Measurements from ENCODE around the gene SDR9C7. TPM values are rescaled to one million over a fixed set of nuclear protein-coding genes. Genes with fewer than 3 reads are reported as not detected.
"Not testable (repeated sequence)": the region's sequence is repeated elsewhere in the genome, so short reads cannot be mapped to it uniquely, and the experiment has no call there.

SDR9C7 gene
- total and polyA plus RNA-seq, 2 donors (not counting 1 experiment from before 2014, with no cell fraction given): not detected

DNA sequence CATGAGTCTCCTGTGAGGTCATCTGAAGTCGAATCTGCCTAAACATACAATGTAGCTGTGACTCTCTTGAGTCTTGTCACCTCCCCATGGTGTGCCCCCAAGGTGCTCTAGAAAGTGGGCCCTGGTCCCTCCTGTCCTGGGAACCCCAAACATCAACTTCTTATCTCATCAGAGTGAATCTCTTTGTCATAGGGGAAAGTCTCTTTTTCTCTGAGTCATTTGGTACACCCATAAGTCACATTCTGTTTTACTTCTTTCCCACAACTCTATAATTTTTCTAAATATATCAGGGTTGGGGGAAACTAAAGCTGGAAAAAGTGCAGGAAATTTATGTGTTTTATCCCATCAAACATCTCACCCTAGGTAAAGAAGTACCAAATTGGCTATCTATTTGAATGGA, 12.9 kb downstream of the SDR9C7 start:
- Histone ChIP-seq H4K20me1 (ENCODE audit: control insufficient read depth, extremely low read depth, insufficient read depth, low read length) (no peaks in the 10 kb centered on the region), H2AFZ (ENCODE audit: low read length) (no peak overlapping the region)

GRCh38 chr12:56918139-56918538, 16.1 kb downstream of the SDR9C7 start:
- H4K20me1 ChIP-seq (ENCODE audit: control insufficient read depth, extremely low read depth, insufficient read depth, low read length); H2AFZ ChIP-seq (ENCODE audit: low read length); H3K4me3 ChIP-seq (replicated peaks in 1 of 4; ENCODE audit: control extremely low read depth in 1 of 4, insufficient read depth in 1 of 4, low read depth in 3 of 4, low read length in 4 of 4); H3K27me3 ChIP-seq (ENCODE audit: control insufficient read depth, insufficient read depth, low read length); H3K79me2 ChIP-seq (ENCODE audit: control insufficient read depth, insufficient read depth, low read length); H3K4me2 ChIP-seq (ENCODE audit: extremely low read depth, insufficient read depth, low read length); H3K9ac ChIP-seq (ENCODE audit: insufficient read depth, low read length); H3K4me1 ChIP-seq (ENCODE audit: control insufficient read depth, extremely low read depth, insufficient read depth, low read length); H3K9me3 ChIP-seq (ENCODE audit: control insufficient read depth, insufficient read depth, low read depth, low read length); DNase-seq (ENCODE audit: low read depth in 2 of 2); H3K36me3 ChIP-seq (ENCODE audit: control insufficient read depth, insufficient read depth, low read length); H3K27ac ChIP-seq (ENCODE audit: insufficient read depth, low read length): not testable (repeated sequence)

More for the DNA sequence above, 12.9 kb downstream of the SDR9C7 start:
- Histone ChIP-seq H3K4me3 (replicated peaks in 1 of 4; ENCODE audit: control extremely low read depth in 1 of 4, insufficient read depth in 1 of 4, low read depth in 3 of 4, low read length in 4 of 4) (no peak overlapping the region), H3K79me2 (ENCODE audit: control insufficient read depth, insufficient read depth, low read length) (no peaks in the 10 kb centered on the region), H3K27me3 (ENCODE audit: control insufficient read depth, insufficient read depth, low read length) (peaks cover 4% of the 10 kb centered on the region), H3K27ac (ENCODE audit: insufficient read depth, low read length) (no peak overlapping the region), H3K9ac (ENCODE audit: insufficient read depth, low read length) (no peak overlapping the region), H3K9me3 (ENCODE audit: control insufficient read depth, insufficient read depth, low read depth, low read length) (no peaks in the 10 kb centered on the region), H3K4me1 (ENCODE audit: control insufficient read depth, extremely low read depth, insufficient read depth, low read length) (no peaks in the 10 kb centered on the region), H3K4me2 (ENCODE audit: extremely low read depth, insufficient read depth, low read length) (no peak overlapping the region), H3K36me3 (ENCODE audit: control insufficient read depth, insufficient read depth, low read length) (no peaks in the 10 kb centered on the region)
- no peak for DNase-seq (ENCODE audit: low read depth in 2 of 2)
- TF ChIP-seq EZH2 (IDR thresholded peaks at IDR 0.05; ENCODE audit: low read length, missing control alignments): no peak
- TF ChIP-seq, protein P1, sequence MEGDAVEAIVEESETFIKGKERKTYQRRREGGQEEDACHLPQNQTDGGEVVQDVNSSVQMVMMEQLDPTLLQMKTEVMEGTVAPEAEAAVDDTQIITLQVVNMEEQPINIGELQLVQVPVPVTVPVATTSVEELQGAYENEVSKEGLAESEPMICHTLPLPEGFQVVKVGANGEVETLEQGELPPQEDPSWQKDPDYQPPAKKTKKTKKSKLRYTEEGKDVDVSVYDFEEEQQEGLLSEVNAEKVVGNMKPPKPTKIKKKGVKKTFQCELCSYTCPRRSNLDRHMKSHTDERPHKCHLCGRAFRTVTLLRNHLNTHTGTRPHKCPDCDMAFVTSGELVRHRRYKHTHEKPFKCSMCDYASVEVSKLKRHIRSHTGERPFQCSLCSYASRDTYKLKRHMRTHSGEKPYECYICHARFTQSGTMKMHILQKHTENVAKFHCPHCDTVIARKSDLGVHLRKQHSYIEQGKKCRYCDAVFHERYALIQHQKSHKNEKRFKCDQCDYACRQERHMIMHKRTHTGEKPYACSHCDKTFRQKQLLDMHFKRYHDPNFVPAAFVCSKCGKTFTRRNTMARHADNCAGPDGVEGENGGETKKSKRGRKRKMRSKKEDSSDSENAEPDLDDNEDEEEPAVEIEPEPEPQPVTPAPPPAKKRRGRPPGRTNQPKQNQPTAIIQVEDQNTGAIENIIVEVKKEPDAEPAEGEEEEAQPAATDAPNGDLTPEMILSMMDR (conservative IDR thresholded peaks at IDR 0.05 in 1 of 2, IDR thresholded peaks at IDR 0.05 in 1 of 2; ENCODE audit: low read depth in 1 of 2, low read length in 2 of 2): no peak

DNA sequence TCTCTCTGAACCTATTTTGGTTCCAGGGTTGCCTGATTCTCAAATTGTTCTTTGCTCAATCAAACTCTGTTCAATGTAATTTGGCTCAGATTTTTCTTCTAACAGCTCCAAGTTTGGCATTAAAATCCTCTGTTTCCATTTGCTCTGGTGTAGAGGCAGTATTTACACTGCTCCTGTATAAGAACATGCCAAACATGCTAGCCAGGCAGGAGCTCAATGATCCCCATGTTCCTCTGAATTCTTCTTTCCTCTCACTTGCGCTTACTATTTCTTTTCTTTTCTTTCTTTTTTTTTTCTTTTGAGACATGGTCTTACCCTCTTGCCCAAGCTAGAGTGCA, 17.2 kb downstream of the SDR9C7 start:
- no peaks in the 10 kb centered on the region for H3K9me3 ChIP-seq (ENCODE audit: control insufficient read depth, insufficient read depth, low read depth, low read length)
- DNase-seq (ENCODE audit: low read depth in 2 of 2): no peak
- H3K4me3 ChIP-seq (replicated peaks in 1 of 4; ENCODE audit: control extremely low read depth in 1 of 4, insufficient read depth in 1 of 4, low read depth in 3 of 4, low read length in 4 of 4): no peak overlapping the region
- H4K20me1 ChIP-seq (ENCODE audit: control insufficient read depth, extremely low read depth, insufficient read depth, low read length): no peaks in the 10 kb centered on the region
- H3K4me2 ChIP-seq (ENCODE audit: extremely low read depth, insufficient read depth, low read length): no peak overlapping the region
- TF ChIP-seq EZH2 (IDR thresholded peaks at IDR 0.05; ENCODE audit: low read length, missing control alignments): no peak
- TF ChIP-seq, protein P1 (conservative IDR thresholded peaks at IDR 0.05 in 1 of 2, IDR thresholded peaks at IDR 0.05 in 1 of 2; ENCODE audit: low read depth in 1 of 2, low read length in 2 of 2): no peak
- no peak overlapping the region for H3K9ac ChIP-seq (ENCODE audit: insufficient read depth, low read length)
- H3K79me2 ChIP-seq (ENCODE audit: control insufficient read depth, insufficient read depth, low read length): no peaks in the 10 kb centered on the region
- H3K27me3 ChIP-seq (ENCODE audit: control insufficient read depth, insufficient read depth, low read length): no peaks in the 10 kb centered on the region
- no peaks in the 10 kb centered on the region for H3K36me3 ChIP-seq (ENCODE audit: control insufficient read depth, insufficient read depth, low read length)
- no peaks in the 10 kb centered on the region for H3K4me1 ChIP-seq (ENCODE audit: control insufficient read depth, extremely low read depth, insufficient read depth, low read length)
- no peak overlapping the region for H2AFZ ChIP-seq (ENCODE audit: low read length)
- no peak overlapping the region for H3K27ac ChIP-seq (ENCODE audit: insufficient read depth, low read length)
